ENCODE results near the gene ARHGAP26. TPM values are rescaled to one million over a fixed set of nuclear protein-coding genes. Genes with fewer than 3 reads are reported as not detected.

ARHGAP26 gene
- total and polyA plus RNA-seq, 10 donors: 4.2 to 148 (median 55.5) TPM

- no peaks in the 10 kb centered on the region for H3K27me3 ChIP-seq (replicated peaks in 1 of 7)
- no peaks in the 10 kb centered on the region for H3K4me1 ChIP-seq
- no peak overlapping the region for H3K4me3 ChIP-seq
- H3K36me3 ChIP-seq: peaks cover 0 to 45% (median 0%) of the 10 kb centered on the region in 6 donors
- WGBS, 5 donors: 92 to 98% (median 95%) methylated on average over 1 of the region's 1 CpG
- intact Hi-C loops (cut with DNase I; ENCODE audit: low total_unique reads): no loop called here
- H3K9me3 ChIP-seq: peaks cover 0 to 8% (median 3%) of the 10 kb centered on the region in 8 donors
- TF ChIP-seq POLR2A (IDR thresholded peaks at IDR 0.05) (no peak), POLR2AphosphoS5 (IDR thresholded peaks at IDR 0.05) (no peak), CTCF (IDR thresholded peaks at IDR 0.05 in 8 of 11, conservative IDR thresholded peaks at IDR 0.05 in 3 of 11) (no peak)
- no peak for DNase-seq
- no peak overlapping the region for H3K27ac ChIP-seq
These were observed 304.3 kb downstream of the ARHGAP26 start for GRCh38 chr5:143074414-143074996.

GRCh38 chr5:143076377-143076776 is 306.2 kb downstream of the ARHGAP26 start:
- H3K4me1 ChIP-seq: no peaks in the 10 kb centered on the region
- 79 to 91% (median 85%) methylated on average over 1 of the region's 1 CpG for WGBS, 5 donors
- H3K27ac ChIP-seq: no peak overlapping the region
- H3K27me3 ChIP-seq (replicated peaks in 1 of 7): no peaks in the 10 kb centered on the region
- H3K9me3 ChIP-seq: peaks cover 0 to 8% (median 2%) of the 10 kb centered on the region in 8 donors
- peaks cover 0 to 26% (median 0%) of the 10 kb centered on the region in 6 donors for H3K36me3 ChIP-seq
- TF ChIP-seq CTCF (IDR thresholded peaks at IDR 0.05 in 8 of 11, conservative IDR thresholded peaks at IDR 0.05 in 3 of 11): no peak
- no peak for TF ChIP-seq POLR2A (IDR thresholded peaks at IDR 0.05)
- TF ChIP-seq POLR2AphosphoS5 (IDR thresholded peaks at IDR 0.05): no peak
- DNase-seq: no peak
- no peak overlapping the region for H3K4me3 ChIP-seq
- intact Hi-C loops (cut with DNase I; ENCODE audit: low total_unique reads): no loop called here

DNA sequence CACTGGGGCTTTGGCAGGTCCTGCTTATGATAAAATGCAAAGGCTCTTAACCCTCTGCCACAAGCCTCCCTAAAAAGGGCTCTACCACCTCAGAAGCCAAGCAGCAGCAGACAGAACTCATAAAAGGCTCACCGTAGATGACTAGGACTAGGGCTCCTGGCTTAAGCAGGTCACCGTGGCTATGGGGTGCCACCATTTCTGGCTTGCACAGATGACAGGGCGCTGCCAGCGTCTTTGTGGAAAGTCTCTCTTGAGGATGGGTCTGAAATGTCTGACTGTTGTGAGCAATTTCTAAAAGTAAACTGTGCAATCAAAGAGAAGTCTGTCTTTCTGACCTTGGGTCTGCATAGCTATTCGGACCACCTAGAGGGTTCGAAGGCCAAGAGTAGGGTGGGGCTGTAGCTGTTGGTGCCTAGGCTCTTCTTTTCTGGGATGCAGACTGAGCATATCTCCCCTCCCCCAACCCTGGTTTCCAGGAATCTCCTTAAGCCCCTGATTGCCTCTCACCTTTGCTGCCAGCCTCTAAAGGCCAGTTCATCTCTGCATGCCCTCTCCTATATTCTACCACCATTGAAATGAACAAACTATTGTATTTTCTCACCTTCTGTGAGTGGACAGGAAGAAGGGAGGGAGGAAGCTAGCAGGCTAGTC is 307.4 kb downstream of the ARHGAP26 start:
- Histone ChIP-seq H3K27ac (no peak overlapping the region), H3K4me3 (no peak overlapping the region), H3K36me3 (peaks cover 0 to 15% (median 0%) of the 10 kb centered on the region in 6 donors), H3K4me1 (no peaks in the 10 kb centered on the region), H3K27me3 (replicated peaks in 1 of 7) (no peaks in the 10 kb centered on the region), H3K9me3 (no peaks in the 10 kb centered on the region)
- DNase-seq: no peak
- 90 to 94% (median 92%) methylated on average over 5 to 6 of the region's 6 CpGs for WGBS, 5 donors
- TF ChIP-seq POLR2AphosphoS5 (IDR thresholded peaks at IDR 0.05): no peak
- no peak for TF ChIP-seq POLR2A (IDR thresholded peaks at IDR 0.05)
- no peak for TF ChIP-seq CTCF (IDR thresholded peaks at IDR 0.05 in 8 of 11, conservative IDR thresholded peaks at IDR 0.05 in 3 of 11)
- intact Hi-C loops (cut with DNase I; ENCODE audit: low total_unique reads): no loop called here

GRCh38 chr5:143078313-143078712 is 308.1 kb downstream of the ARHGAP26 start:
- Histone ChIP-seq H3K4me3 (no peak overlapping the region), H3K4me1 (no peaks in the 10 kb centered on the region), H3K27ac (no peak overlapping the region), H3K9me3 (no peaks in the 10 kb centered on the region), H3K27me3 (replicated peaks in 1 of 7) (no peaks in the 10 kb centered on the region), H3K36me3 (peaks cover 0 to 17% (median 0%) of the 10 kb centered on the region in 6 donors)
- TF ChIP-seq CTCF (IDR thresholded peaks at IDR 0.05 in 8 of 11, conservative IDR thresholded peaks at IDR 0.05 in 3 of 11) (no peak), POLR2AphosphoS5 (IDR thresholded peaks at IDR 0.05) (no peak), POLR2A (IDR thresholded peaks at IDR 0.05) (no peak)
- intact Hi-C loops (cut with DNase I; ENCODE audit: low total_unique reads): no loop called here
- WGBS, 5 donors: 84 to 95% (median 89%) methylated on average over 5 of the region's 5 CpGs
- DNase-seq: no peak
